ENCODE measurements around the gene FOXD4.
"Not testable (repeated sequence)": the region's sequence is repeated elsewhere in the genome, so short reads cannot be mapped to it uniquely, and the experiment has no call there.

The FOXD4 gene

DNA sequence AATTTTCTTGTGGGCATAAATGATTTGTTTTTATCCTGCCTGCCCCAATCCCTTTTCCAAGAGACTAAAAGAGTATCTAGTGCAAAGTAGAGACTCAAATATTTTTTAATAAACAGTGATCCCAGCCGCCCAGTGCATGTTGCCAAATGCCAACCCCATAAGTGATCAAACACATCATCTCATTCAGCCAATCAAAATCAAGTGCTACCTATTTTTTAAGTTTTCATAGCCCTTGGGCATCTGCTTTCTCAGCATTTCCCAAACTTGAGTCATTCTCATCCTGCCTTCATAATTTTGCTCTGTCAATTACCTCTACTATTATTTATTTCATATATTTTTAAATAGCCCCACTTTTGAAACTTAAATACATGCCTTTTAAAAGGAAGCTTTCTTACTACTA lies 27.4 kb downstream of the FOXD4 start:
- not testable (repeated sequence) for DNase-seq

DNA sequence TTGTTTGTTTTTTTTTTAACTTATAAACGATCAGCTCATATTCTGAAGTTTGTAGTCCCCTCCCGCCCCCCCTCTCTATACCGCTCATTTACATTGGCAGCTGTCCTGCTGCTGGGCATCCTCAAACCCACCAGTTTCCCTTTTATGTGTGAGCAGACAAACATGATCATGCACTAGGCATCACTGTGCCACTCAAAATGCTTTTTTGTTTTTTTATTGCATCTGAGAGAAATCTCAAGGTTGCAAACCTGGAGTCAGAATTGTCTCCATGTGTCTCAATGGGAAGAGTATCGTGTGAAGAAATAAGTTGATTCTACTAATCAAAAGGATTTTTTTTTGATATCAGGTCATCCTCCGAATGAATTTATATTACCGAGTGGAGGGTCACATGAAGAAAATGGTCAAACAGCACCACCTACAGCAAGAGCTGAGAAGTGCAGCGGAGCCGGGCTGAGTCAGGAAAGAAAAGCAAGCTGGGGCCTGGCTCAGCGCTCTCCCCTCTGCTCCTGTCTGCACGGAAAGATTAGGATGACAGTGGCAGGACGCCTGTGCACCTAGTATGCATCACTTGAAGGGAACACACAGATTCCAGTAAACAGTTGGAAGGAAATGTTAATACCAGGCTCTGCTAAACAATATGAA lies 29.7 kb downstream of the FOXD4 start:
- DNase-seq, result not testable (repeated sequence)

DNA sequence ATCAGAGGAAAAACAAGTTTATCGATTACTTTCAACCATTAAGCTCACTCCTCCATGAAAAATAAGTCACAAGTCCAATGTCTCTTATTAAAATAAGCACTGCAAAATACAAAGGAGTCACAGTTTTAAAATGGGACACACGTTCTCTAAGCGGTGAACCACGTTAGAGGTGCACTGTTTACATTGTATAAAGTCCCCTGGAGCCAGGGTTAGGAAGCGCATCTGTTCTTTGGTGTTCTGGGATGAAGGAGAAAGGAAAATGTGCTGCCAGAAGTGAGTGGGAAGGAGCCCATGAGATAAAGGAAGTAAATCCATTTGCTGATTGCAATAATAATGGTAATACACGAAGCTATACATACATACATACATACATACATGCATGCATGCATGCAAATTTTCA lies 30.4 kb downstream of the FOXD4 start:
- not testable (repeated sequence) for DNase-seq

DNA sequence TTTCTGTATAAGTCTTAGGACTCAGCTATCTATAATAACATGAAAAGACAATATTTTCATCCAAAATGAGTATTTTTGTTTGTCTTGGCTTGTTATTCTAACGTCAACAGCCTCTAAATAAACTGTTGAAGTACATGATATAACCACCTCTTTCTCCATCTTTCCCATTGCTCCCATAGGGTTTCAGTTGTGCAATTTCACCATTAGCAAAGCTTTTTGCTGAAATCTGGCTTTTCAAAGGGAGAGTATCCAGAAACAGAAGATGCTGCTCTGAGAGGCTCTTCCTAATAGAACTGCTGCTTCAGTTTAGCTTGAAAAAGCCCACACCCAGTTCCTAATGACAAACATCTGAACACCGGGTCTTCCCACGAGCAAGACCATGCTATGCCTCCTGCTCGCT lies 31.1 kb downstream of the FOXD4 start:
- DNase-seq, result not testable (repeated sequence)

DNA sequence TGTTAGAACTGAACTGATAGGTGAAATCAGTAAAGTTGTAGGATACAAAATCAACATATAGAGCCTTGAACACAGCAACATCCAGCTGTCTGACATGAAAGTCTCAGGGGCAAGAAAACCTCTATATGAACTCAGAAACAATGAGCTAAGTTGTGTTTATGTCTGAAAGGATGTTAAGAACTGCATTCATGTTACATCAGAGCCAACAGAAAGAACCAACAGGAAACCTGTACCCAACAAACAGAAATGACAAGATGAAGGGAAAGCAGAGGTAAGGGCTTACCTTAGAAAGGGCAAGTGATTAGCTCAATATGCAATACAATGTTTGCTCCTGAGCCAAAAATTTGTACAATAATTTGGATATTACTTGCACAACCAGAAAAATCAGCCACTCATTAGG lies 31.5 kb downstream of the FOXD4 start:
- DNase-seq, result not testable (repeated sequence)

DNA sequence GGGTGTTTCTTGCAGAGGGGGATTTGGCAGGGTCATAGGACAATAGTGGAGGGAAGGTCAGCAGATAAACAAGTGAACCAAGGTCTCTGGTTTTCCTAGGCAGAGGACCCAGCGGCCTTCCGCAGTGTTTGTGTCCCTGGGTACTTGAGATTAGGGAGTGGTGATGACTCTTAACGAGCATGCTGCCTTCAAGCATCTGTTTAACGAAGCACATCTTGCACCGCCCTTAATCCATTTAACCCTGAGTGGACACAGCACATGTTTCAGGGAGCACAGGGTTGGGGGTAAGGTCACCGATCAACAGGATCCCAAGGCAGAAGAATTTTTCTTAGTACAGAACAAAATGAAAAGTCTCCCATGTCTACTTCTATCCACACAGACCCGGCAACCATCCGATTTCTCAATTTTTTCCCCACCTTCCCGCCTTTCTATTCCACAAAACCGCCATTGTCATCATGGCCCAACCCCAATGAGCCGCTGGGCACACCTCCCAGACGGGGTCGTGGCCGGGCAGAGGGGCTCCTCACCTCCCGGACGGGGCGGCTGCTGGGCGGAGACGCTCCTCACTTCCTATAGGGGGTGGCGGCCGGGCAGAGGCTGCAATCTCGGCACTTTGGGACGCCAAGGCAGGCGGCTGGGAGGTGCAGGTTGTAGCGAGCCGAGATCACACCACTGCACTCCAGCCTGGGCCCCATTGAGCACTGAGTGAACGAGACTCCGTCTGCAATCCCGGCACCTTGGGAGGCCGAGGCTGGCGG lies 35.1 kb downstream of the FOXD4 start:
- DNase-seq, result not testable (repeated sequence)

DNA sequence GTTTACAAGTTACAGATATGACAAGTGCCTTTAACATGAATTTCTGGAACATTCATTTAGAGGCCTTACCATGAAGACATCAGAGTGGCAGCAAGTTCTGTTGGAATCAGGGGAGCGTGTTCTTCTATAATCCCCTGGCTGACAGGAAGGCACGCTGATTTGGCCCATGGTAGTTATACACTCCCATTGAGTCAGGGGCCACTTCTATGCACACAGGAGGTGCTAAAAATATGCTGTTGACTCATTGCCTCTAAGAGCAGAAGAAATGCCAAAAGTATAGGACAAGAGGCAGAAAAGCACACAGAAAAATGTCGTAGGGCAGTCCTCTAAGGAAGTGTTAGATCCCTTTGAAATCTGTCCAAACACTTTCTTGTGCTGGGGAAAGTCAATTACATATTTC lies 39.9 kb downstream of the FOXD4 start:
- DNase-seq, result not testable (repeated sequence)

DNA sequence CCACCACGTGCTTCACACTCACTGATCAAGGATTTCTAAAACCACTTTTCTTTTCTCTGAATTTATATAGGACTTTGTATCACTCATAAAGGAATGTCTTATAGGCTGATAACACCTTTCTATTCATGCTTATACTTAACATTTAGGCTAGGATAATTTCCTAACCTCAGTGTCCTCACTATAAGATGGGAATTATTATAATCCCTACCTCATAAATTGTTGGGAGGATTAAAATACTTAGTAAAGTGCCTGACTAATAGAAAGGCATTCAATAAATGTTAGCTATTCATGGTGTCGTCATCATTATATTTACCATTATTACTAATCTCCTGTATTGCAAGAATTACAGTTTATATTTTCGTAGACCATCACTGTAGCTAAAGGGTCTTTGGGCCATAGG lies 41.8 kb downstream of the FOXD4 start:
- DNase-seq, result not testable (repeated sequence)

DNA sequence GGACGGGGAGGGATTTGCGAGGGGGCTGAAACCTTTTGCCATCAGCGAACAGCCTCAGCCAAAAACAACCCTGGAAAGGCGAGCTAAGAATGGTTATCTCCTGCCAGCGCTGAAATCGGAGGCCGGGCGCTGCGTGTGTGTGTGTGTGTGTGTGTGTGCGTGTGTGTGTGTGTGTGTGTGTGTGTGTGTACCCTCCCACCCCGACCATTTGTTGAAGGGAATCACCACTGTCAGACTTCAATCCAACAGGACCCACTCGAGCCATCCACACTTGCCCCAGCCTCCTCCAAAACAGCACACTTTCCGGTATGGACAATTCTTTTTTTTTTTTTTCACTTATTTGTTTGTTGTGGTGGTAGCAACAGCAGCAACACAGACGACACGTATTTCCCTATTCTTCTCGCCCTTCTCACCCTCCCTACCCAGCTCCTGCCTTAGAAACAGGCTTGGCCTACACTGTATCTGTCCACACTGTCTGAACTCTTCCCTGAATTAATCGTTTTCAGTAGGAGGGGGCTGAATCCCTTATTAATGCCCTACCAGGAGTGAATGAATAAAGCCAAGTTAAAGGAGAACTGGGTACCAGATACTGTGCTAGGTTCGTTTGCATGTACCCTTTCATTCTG lies 44.2 kb downstream of the FOXD4 start:
- DNase-seq, result not testable (repeated sequence)

DNA sequence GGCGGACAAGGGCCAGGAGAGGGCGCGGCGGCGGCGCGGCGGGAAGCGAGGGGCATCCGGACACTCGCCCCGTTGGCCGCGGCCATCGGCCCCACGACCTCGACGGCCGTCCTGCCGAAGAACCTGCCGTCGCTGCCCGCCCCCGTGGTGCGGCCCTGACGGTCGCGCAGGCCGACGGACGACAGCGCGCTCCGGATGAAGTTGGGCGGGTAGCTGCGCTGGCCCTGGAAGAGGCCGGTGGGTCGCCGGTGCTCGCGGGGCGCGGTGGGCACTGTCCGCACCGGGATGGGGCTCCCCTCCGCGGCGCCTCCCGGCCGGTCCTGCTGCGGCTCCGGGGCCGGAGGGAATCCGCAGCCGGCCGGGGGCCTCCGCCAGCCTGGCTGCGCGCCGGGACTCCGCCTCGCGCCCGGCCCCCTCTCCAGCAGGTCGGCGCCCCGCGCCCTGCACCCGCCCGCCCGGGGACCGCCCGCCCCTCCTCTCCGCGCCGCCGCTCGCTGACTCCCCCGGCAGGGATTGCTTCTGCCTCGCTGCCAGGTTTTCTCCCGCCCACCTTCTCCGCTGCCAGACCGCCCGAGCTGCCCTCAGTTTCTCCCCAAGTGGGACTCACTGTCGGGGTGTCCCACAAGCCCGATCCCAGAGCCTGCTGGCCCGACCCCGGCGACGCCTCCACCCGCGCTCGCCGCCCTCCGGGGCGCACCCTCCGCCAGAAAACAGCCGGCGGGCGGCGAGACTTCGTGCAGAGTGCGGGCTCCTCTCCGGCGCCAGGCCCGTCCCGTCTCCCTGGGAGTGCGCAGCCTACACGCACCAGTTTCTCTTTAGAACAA lies 44.9 kb downstream of the FOXD4 start:
- not testable (repeated sequence) for DNase-seq

Measured in amniotic stem cell (primary cell).